Hepatic stellate cell (primary cell): ENCODE results near the gene DOCK1.

Experiments used
- DNase-seq: peaks from one replicate; pipeline ENCODE4 v3.0.0; 2011; ENCODE audit warnings: low spot score

Gene DOCK1

GRCh38 chr10:127428385-127428980 lies 523.3 kb downstream of the DOCK1 start:
- DNase-seq, result no peak

- DNase-seq, result no peak
These were observed 524.5 kb downstream of the DOCK1 start for GRCh38 chr10:127429601-127430312.

- no peak for DNase-seq
These were observed 526.3 kb downstream of the DOCK1 start for GRCh38 chr10:127431525-127431924.

- peak; percentile 19 for DNase-seq
These were observed 528.8 kb downstream of the DOCK1 start for GRCh38 chr10:127434006-127434405.

- DNase-seq, result no peak
These were observed 530.0 kb downstream of the DOCK1 start for GRCh38 chr10:127435246-127435645.

GRCh38 chr10:127440371-127440770 lies 535.1 kb downstream of the DOCK1 start:
- DNase-seq, result no peak

GRCh38 chr10:127441350-127442219 lies 536.4 kb downstream of the DOCK1 start:
- no peak for DNase-seq

GRCh38 chr10:127442220-127442525 lies 536.9 kb downstream of the DOCK1 start:
- no peak for DNase-seq

GRCh38 chr10:127444155-127444554 lies 538.9 kb downstream of the DOCK1 start:
- DNase-seq, result no peak

GRCh38 chr10:127447197-127447596 lies 542.0 kb downstream of the DOCK1 start:
- no peak for DNase-seq

- DNase-seq, result no peak
These were observed 544.3 kb downstream of the DOCK1 start for GRCh38 chr10:127449490-127449889.

- no peak for DNase-seq
These were observed 545.4 kb downstream of the DOCK1 start for GRCh38 chr10:127450644-127451043.

GRCh38 chr10:127451628-127452027 lies 546.4 kb downstream of the DOCK1 start:
- no peak for DNase-seq

GRCh38 chr10:127452568-127452967 lies 547.3 kb downstream of the DOCK1 start:
- DNase-seq, result no peak

GRCh38 chr10:127453706-127454105 lies 548.5 kb downstream of the DOCK1 start:
- DNase-seq, result no peak

- no peak for DNase-seq
These were observed 550.9 kb downstream of the DOCK1 start for GRCh38 chr10:127456122-127456521.

GRCh38 chr10:127458016-127458810 lies 553.0 kb downstream of the DOCK1 start:
- no peak for DNase-seq

GRCh38 chr10:127458829-127459228 lies 553.6 kb downstream of the DOCK1 start:
- DNase-seq, result no peak

GRCh38 chr10:127459918-127460317 lies 554.7 kb downstream of the DOCK1 start:
- DNase-seq, result no peak

- DNase-seq, result no peak
These were observed 557.5 kb downstream of the DOCK1 start for GRCh38 chr10:127462643-127463295.

- no peak for DNase-seq
These were observed 558.3 kb downstream of the DOCK1 start for GRCh38 chr10:127463548-127463947.

- DNase-seq, result no peak
These were observed 559.3 kb downstream of the DOCK1 start for GRCh38 chr10:127464561-127464960.
